A549 (cell line): ENCODE measurements around the gene ATP6V1G3. TPM values are rescaled to one million over a fixed set of nuclear protein-coding genes. Genes with fewer than 3 reads are reported as not detected.

Experiments
- ATAC-seq, 2 experiments: fragments of 200-7000 bp in 1 of 2; fragments of >200 bp in 1 of 2; cut with Nextera tagmentation in 1 of 2; cut with Tn5 transposase in 1 of 2; 3 replicates each; pipeline versions ENCODE4 v1.8.0 to v1.9.1; 2018 to 2020; ENCODE audit warnings: mild to moderate bottlenecking in 1 of 2, moderate library complexity in 1 of 2
- CTCF ChIA-PET: fragments of 300-600 bp; sonication (Branson Sonifier 250); formaldehyde crosslinking; extraction: SDS; loops from one replicate; lab custom pipeline; 2021; ENCODE audit warnings: antibody characterized with exemption, inconsistent platforms; lab: Yijun Ruan, JAX
- POLR2A ChIA-PET: fragments of 350-600 bp; formaldehyde crosslinking; extraction: SDS; loops from one replicate; lab custom pipeline; 2021; ENCODE audit warnings: antibody characterized with exemption, inconsistent platforms; lab: Yijun Ruan, JAX
- DNase-seq, 2 experiments: peaks; one replicate each; pipeline versions ENCODE4 v3.0.0 to v3.0.0-alpha.2; 2011 to 2016; ENCODE audit warnings: low read depth in 1 of 2, low spot score in 1 of 2
- FAIRE-seq: peaks from 2 replicates; lab custom pipeline; 2011; peaks lifted over from hg19 to GRCh38; lab: Jason Lieb, UNC
- H3K27ac ChIP-seq, 2 experiments: fragments of >200 bp; sonication (Bioruptor Twin); formaldehyde crosslinking; 3 replicates each; pipeline ENCODE4 v1.5.1; 2016 to 2017
- H3K4me1 ChIP-seq: fragments of >200 bp; sonication (Bioruptor Twin); formaldehyde crosslinking; 3 replicates; pipeline ENCODE4 v1.6.1; 2016
- H3K4me2 ChIP-seq: fragments of >200 bp; sonication (Bioruptor Twin); formaldehyde crosslinking; 3 replicates; pipeline ENCODE4 v1.6.1; 2016
- H3K4me3 ChIP-seq: fragments of >200 bp; sonication (Bioruptor Twin); formaldehyde crosslinking; 3 replicates; pipeline ENCODE4 v1.5.1; 2016
- H3K9me3 ChIP-seq: fragments of >200 bp; sonication (Bioruptor Twin); formaldehyde crosslinking; 3 replicates; pipeline ENCODE4 v1.6.1; 2016
- CBX2 ChIP-seq: fragments of 200-600 bp; sonication (generic); IDR thresholded peaks from 2 replicates; pipeline ENCODE4 v1.6.1; 2016; ENCODE audit warnings: low read depth, mild to moderate bottlenecking, borderline replicate concordance
- CHD2 ChIP-seq: fragments of 150-350 bp; IDR thresholded peaks from 2 replicates; pipeline ENCODE4 v1.6.1; 2014; ENCODE audit warnings: low read length; ENCODE audit not compliant: partially characterized antibody
- CHD4 ChIP-seq: fragments of 200-600 bp; sonication (generic); IDR thresholded peaks from 2 replicates; pipeline ENCODE4 v1.6.1; 2016; ENCODE audit warnings: antibody characterized with exemption, mild to moderate bottlenecking, borderline replicate concordance
- FOSL2 ChIP-seq, 2 experiments: fragments of 450-650 bp in 1 of 2; fragments of >200 bp in 1 of 2; sonication (Bioruptor Twin) in 1 of 2; formaldehyde crosslinking; IDR thresholded peaks; 2 replicates each; pipeline versions ENCODE4 v1.5.0 to v1.6.1; 2016 to 2020; ENCODE audit warnings: mild to moderate bottlenecking in 1 of 2, moderate library complexity in 1 of 2
- HEYL ChIP-seq: fragments of 250-450 bp; sonication (Bioruptor Pico); IDR thresholded peaks from 2 replicates; pipeline ENCODE4 v1.8.0; 2021; ENCODE audit warnings: mild to moderate bottlenecking, moderate library complexity
- HOXA7 ChIP-seq: fragments of 250-450 bp; sonication (Bioruptor Pico); IDR thresholded peaks from 2 replicates; pipeline ENCODE4 v1.5.0; 2020; ENCODE audit warnings: mild to moderate bottlenecking, moderate library complexity
- JUN ChIP-seq, 2 experiments: fragments of >200 bp; sonication (Bioruptor Twin); formaldehyde crosslinking; IDR thresholded peaks; 2 replicates in 1 of 2; 3 replicates in 1 of 2; pipeline ENCODE4 v1.6.1; 2016 to 2017
- KDM5A ChIP-seq: fragments of 200-600 bp; sonication (generic); IDR thresholded peaks from 2 replicates; pipeline ENCODE4 v1.6.1; 2016; ENCODE audit warnings: antibody characterized with exemption, mild to moderate bottlenecking
- MAFK ChIP-seq: fragments of 450-650 bp; IDR thresholded peaks from 2 replicates; pipeline ENCODE4 v1.6.1; 2014; ENCODE audit not compliant: partially characterized antibody
- MAZ ChIP-seq: fragments of 150-350 bp; IDR thresholded peaks from 2 replicates; pipeline ENCODE4 v1.6.1; 2014; ENCODE audit warnings: antibody characterized with exemption, low read depth, low read length, borderline replicate concordance
- MYC ChIP-seq: IDR thresholded peaks from 2 replicates; pipeline ENCODE4 v1.6.1; 2012; ENCODE audit warnings: mild to moderate bottlenecking, inconsistent platforms, low read length, improper control_type of control experiment, borderline replicate concordance
- NFE2L2 ChIP-seq: fragments of 150-350 bp; conservative IDR thresholded peaks from 2 replicates; pipeline ENCODE4 v1.6.1; 2014; ENCODE audit warnings: low read length
- NPAS2 ChIP-seq: fragments of 250-450 bp; sonication (Bioruptor Pico); IDR thresholded peaks from 2 replicates; pipeline ENCODE4 v1.8.0; 2022; ENCODE audit warnings: mild to moderate bottlenecking, moderate library complexity, borderline replicate concordance
- POLR2A ChIP-seq: IDR thresholded peaks from 2 replicates; pipeline ENCODE4 v1.6.1; 2012; ENCODE audit warnings: mild to moderate bottlenecking, low read length
- POLR2AphosphoS2 ChIP-seq: conservative IDR thresholded peaks from 2 replicates; pipeline ENCODE4 v1.6.1; 2012; ENCODE audit warnings: low read length, improper control_type of control experiment, inconsistent platforms
- RFX5 ChIP-seq: fragments of 450-650 bp; IDR thresholded peaks from 2 replicates; pipeline ENCODE4 v1.7.1; 2014; ENCODE audit warnings: antibody characterized with exemption, mild to moderate bottlenecking, moderate library complexity
- SMC3 ChIP-seq: fragments of >200 bp; sonication (Bioruptor Twin); formaldehyde crosslinking; IDR thresholded peaks from 3 replicates; pipeline ENCODE4 v1.6.1; 2018; ENCODE audit warnings: inconsistent platforms
- TP53 ChIP-seq: fragments of 250-450 bp; sonication (Bioruptor Pico); IDR thresholded peaks from 2 replicates; pipeline ENCODE4 v1.5.0; 2021; ENCODE audit warnings: mild to moderate bottlenecking, moderate library complexity
- ZSCAN20 ChIP-seq: fragments of 250-450 bp; sonication (Bioruptor Pico); IDR thresholded peaks from 2 replicates; pipeline ENCODE4 v1.8.0; 2022; ENCODE audit warnings: mild to moderate bottlenecking, moderate library complexity
- WGBS: methylation state at CpG from one replicate; pipeline ENCODE4 v1.1.6; 2017; ENCODE audit errors: missing lambda C conversion rate; 5-methylcytosine and 5-hydroxymethylcytosine counted together
- polyA plus RNA-seq, 4 experiments: library from polyadenylated mRNA; depleted of rRNA in 3 of 4; stranded (reverse); fragments of >200 nt; fragmentation: RNase III in 1 of 4; extraction: RNeasy Plus Mini Kit Qiagen cat#74134 plus additional on column Dnase treatment in 1 of 4; gene quantifications; 2 replicates in 3 of 4; 3 replicates in 1 of 4; pipeline ENCODE4 v1.2.3, GENCODE V29; 2011 to 2017
- TF ChIP-seq, protein P1 (sequence below): fragments of 450-650 bp; IDR thresholded peaks from 2 replicates; pipeline ENCODE4 v1.6.1; 2014; ENCODE audit warnings: antibody characterized with exemption
- TF ChIP-seq, protein P2 (sequence below): fragments of 250-450 bp; sonication (Bioruptor Pico); IDR thresholded peaks from 2 replicates; pipeline ENCODE4 v1.5.0; 2021; ENCODE audit warnings: mild to moderate bottlenecking, moderate library complexity, borderline replicate concordance
- TF ChIP-seq, protein P3 (sequence below): fragments of >200 bp; sonication (Bioruptor Twin); formaldehyde crosslinking; IDR thresholded peaks from 2 replicates; pipeline ENCODE4 v1.6.1; 2016
- TF ChIP-seq, protein P4 (sequence below): IDR thresholded peaks from 2 replicates; pipeline ENCODE4 v1.6.1; 2012; ENCODE audit warnings: low read depth, borderline replicate concordance

The ATP6V1G3 gene
- polyA plus RNA-seq, 2 of the 4 experiments (the other 2 are of a cell fraction), result not detected

DNA sequence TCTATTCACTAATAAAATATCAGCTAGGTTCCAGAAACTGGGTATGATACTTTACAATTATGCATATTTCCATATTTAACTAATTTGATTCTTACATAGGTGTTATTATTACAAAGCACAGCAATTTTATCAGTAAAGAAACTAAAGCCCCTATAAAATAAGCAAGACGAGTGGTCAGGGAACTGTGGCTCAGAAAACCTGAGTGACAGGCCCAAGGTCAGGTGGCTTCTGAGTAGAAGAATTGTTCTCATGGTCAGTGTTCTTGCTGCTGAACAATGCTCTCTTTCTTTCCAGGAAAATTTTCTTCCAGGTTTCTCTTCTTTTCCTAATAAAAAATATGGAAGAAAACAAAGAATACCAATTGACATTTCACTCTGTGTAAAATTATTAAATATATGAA, 2.2 kb upstream of the ATP6V1G3 start:
- H3K4me2 ChIP-seq, result no peak overlapping the region
- ATAC-seq, result no peak
- no peak overlapping the region for H3K27ac ChIP-seq
- TF ChIP-seq MAZ (no peak), JUN (IDR thresholded peaks at IDR 0.05) (no peak), POLR2AphosphoS2 (no peak), CHD4 (no peak), HOXA7 (no peak), CBX2 (no peak), MAFK (no peak), NPAS2 (no peak), RFX5 (no peak), HEYL (CRISPR knock-in tag) (no peak), POLR2A (no peak), TP53 (CRISPR knock-in tag) (no peak), MYC (no peak), SMC3 (no peak), FOSL2 (IDR thresholded peaks at IDR 0.05) (no peak), FOSL2 (CRISPR knock-in tag; IDR thresholded peaks at IDR 0.05) (no peak), CHD2 (no peak)
- TF ChIP-seq, protein P1, sequence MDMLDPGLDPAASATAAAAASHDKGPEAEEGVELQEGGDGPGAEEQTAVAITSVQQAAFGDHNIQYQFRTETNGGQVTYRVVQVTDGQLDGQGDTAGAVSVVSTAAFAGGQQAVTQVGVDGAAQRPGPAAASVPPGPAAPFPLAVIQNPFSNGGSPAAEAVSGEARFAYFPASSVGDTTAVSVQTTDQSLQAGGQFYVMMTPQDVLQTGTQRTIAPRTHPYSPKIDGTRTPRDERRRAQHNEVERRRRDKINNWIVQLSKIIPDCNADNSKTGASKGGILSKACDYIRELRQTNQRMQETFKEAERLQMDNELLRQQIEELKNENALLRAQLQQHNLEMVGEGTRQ, result no peak
- TF ChIP-seq, protein P2, sequence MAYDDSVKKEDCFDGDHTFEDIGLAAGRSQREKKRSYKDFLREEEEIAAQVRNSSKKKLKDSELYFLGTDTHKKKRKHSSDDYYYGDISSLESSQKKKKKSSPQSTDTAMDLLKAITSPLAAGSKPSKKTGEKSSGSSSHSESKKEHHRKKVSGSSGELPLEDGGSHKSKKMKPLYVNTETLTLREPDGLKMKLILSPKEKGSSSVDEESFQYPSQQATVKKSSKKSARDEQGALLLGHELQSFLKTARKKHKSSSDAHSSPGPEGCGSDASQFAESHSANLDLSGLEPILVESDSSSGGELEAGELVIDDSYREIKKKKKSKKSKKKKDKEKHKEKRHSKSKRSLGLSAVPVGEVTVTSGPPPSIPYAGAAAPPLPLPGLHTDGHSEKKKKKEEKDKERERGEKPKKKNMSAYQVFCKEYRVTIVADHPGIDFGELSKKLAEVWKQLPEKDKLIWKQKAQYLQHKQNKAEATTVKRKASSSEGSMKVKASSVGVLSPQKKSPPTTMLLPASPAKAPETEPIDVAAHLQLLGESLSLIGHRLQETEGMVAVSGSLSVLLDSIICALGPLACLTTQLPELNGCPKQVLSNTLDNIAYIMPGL (CRISPR knock-in tag), result no peak
- TF ChIP-seq, protein P3, sequence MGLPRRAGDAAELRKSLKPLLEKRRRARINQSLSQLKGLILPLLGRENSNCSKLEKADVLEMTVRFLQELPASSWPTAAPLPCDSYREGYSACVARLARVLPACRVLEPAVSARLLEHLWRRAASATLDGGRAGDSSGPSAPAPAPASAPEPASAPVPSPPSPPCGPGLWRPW, result no peak
- no peak for DNase-seq
- WGBS, result 23% methylated on average over 1 of the region's 1 CpG
- ChIA-PET CTCF (no interaction called here), POLR2A (no interaction called here)
- FAIRE-seq, result no peak
- H3K4me3 ChIP-seq, result no peak overlapping the region
- no peaks in the 10 kb centered on the region for H3K4me1 ChIP-seq
- H3K9me3 ChIP-seq, result no peaks in the 10 kb centered on the region

DNA sequence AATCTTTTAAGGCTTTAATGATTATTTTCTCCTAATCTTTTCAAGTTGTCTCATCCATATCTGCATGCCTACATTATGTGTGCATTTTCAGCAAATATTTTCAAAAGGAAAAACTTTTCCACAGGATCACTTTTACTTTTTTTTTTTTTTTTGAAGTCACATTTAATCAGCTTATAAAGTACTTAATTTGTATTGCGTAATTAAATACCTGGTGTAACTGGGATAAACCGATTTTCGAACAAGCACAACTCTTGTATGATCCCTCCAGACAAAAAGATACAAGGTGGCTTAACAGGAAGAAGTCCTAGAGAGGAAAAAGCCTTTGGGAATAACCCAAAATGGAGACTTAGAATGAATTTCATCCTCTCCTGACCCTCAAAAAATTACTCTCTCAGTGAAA, 1.3 kb upstream of the ATP6V1G3 start:
- Histone ChIP-seq H3K4me2 (no peak overlapping the region), H3K9me3 (no peaks in the 10 kb centered on the region), H3K27ac (no peak overlapping the region), H3K4me3 (no peak overlapping the region)
- POLR2A ChIA-PET, result no interaction called here
- no peak for TF ChIP-seq NFE2L2
- TF ChIP-seq, protein P4, sequence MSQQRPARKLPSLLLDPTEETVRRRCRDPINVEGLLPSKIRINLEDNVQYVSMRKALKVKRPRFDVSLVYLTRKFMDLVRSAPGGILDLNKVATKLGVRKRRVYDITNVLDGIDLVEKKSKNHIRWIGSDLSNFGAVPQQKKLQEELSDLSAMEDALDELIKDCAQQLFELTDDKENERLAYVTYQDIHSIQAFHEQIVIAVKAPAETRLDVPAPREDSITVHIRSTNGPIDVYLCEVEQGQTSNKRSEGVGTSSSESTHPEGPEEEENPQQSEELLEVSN, result no peak
- TF ChIP-seq ZSCAN20 (CRISPR knock-in tag), result no peak
- TF ChIP-seq KDM5A, result no peak
- TF ChIP-seq, all 56 proteins: peak for 0
- no peaks in the 10 kb centered on the region for H3K4me1 ChIP-seq
- DNase-seq (no peak), ATAC-seq (no peak), FAIRE-seq (no peak)
- CTCF ChIA-PET, result no interaction called here
- 61% methylated on average over 3 of the region's 3 CpGs for WGBS
